SK-N-SH treated with all-trans-retinoic acid at 6 μM for 48 hours (cell line): ENCODE results near the gene CMKLR1.

Experiments
- ATAC-seq: fragments of 200-7000 bp; cut with Tn5 transposase; 3 replicates; pipeline ENCODE4 v1.9.1; 2020; ENCODE audit warnings: mild to moderate bottlenecking, moderate library complexity
- ARNTL ChIP-seq: fragments of 450-650 bp; formaldehyde crosslinking; IDR thresholded peaks from 2 replicates; pipeline ENCODE4 v1.5.0; 2020; ENCODE audit warnings: low read depth, mild to moderate bottlenecking, moderate library complexity, borderline replicate concordance
- BACH2 ChIP-seq: fragments of 250-450 bp; sonication (Bioruptor Pico); IDR thresholded peaks from 2 replicates; pipeline ENCODE4 v1.9.0; 2021; ENCODE audit warnings: mild to moderate bottlenecking, borderline replicate concordance
- CSDC2 ChIP-seq: fragments of 250-450 bp; sonication (Bioruptor Pico); IDR thresholded peaks from 2 replicates; pipeline ENCODE4 v1.5.0; 2020; ENCODE audit warnings: mild to moderate bottlenecking, moderate library complexity
- ESRRG ChIP-seq: fragments of 250-450 bp; sonication (Bioruptor Pico); IDR thresholded peaks from 2 replicates; pipeline ENCODE4 v1.6.1; 2021; ENCODE audit warnings: mild to moderate bottlenecking
- GLIS3 ChIP-seq: fragments of 250-450 bp; sonication (Bioruptor Pico); IDR thresholded peaks from 2 replicates; pipeline ENCODE4 v1.5.0; 2020; ENCODE audit warnings: mild to moderate bottlenecking, moderate library complexity
- OSR1 ChIP-seq: fragments of 250-450 bp; sonication (Bioruptor Pico); IDR thresholded peaks from 2 replicates; pipeline ENCODE4 v1.8.0; 2022; ENCODE audit warnings: moderate library complexity, mild to moderate bottlenecking, inconsistent platforms
- PPARA ChIP-seq: fragments of 250-450 bp; sonication (Bioruptor Pico); IDR thresholded peaks from 2 replicates; pipeline ENCODE4 v1.5.0; 2020; ENCODE audit warnings: mild to moderate bottlenecking, borderline replicate concordance
- RARB ChIP-seq: fragments of 250-450 bp; sonication (Bioruptor Pico); IDR thresholded peaks from 2 replicates; pipeline ENCODE4 v1.8.0; 2021; ENCODE audit warnings: mild to moderate bottlenecking, moderate library complexity
- SNAI2 ChIP-seq: fragments of 250-450 bp; sonication (Bioruptor Pico); IDR thresholded peaks from 2 replicates; pipeline ENCODE4 v1.5.0; 2020; ENCODE audit warnings: mild to moderate bottlenecking, moderate library complexity
- TCF4 ChIP-seq: fragments of 250-450 bp; sonication (Bioruptor Pico); IDR thresholded peaks from 2 replicates; pipeline ENCODE4 v1.8.0; 2021; ENCODE audit warnings: mild to moderate bottlenecking, moderate library complexity, borderline replicate concordance
- TOX ChIP-seq: fragments of 250-450 bp; sonication (Bioruptor Pico); IDR thresholded peaks from 2 replicates; pipeline ENCODE4 v1.8.0; 2021; ENCODE audit warnings: mild to moderate bottlenecking, moderate library complexity, borderline replicate concordance
- ZC3H10 ChIP-seq: fragments of 250-450 bp; sonication (Bioruptor Pico); IDR thresholded peaks from 2 replicates; pipeline ENCODE4 v1.5.1; 2021; ENCODE audit warnings: mild to moderate bottlenecking, moderate library complexity
- ZFP3 ChIP-seq: fragments of 250-450 bp; sonication (Bioruptor Pico); IDR thresholded peaks from 2 replicates; pipeline ENCODE4 v1.5.0; 2020; ENCODE audit warnings: mild to moderate bottlenecking, moderate library complexity
- ZFP30 ChIP-seq: fragments of 450-650 bp; formaldehyde crosslinking; IDR thresholded peaks from 2 replicates; pipeline ENCODE4 v1.5.0; 2022; ENCODE audit warnings: mild to moderate bottlenecking, moderate library complexity
- ZNF565 ChIP-seq: fragments of 450-650 bp; formaldehyde crosslinking; conservative IDR thresholded peaks from 2 replicates; pipeline ENCODE4 v1.5.0; 2020; ENCODE audit warnings: low read depth, mild to moderate bottlenecking, moderate library complexity
- ZNF70 ChIP-seq: fragments of 450-650 bp; formaldehyde crosslinking; IDR thresholded peaks from 2 replicates; pipeline ENCODE4 v1.5.0; 2020; ENCODE audit warnings: mild to moderate bottlenecking, moderate library complexity
- ZNF8 ChIP-seq: fragments of 450-650 bp; formaldehyde crosslinking; IDR thresholded peaks from 2 replicates; pipeline ENCODE4 v1.5.0; 2020; ENCODE audit warnings: mild to moderate bottlenecking, moderate library complexity
- TF ChIP-seq, protein P1 (sequence below): fragments of 250-450 bp; sonication (Bioruptor Pico); IDR thresholded peaks from 2 replicates; pipeline ENCODE4 v1.8.0; 2021; ENCODE audit warnings: low read depth, mild to moderate bottlenecking, moderate library complexity, borderline replicate concordance
- TF ChIP-seq, protein P2 (sequence below): fragments of 250-450 bp; sonication (Bioruptor Pico); IDR thresholded peaks from 2 replicates; pipeline ENCODE4 v1.5.1; 2021; ENCODE audit warnings: mild to moderate bottlenecking, moderate library complexity
- TF ChIP-seq, protein P3 (sequence below): fragments of 250-450 bp; sonication (Bioruptor Pico); IDR thresholded peaks from 2 replicates; pipeline ENCODE4 v1.5.1; 2020; ENCODE audit warnings: low read depth, mild to moderate bottlenecking, moderate library complexity
- TF ChIP-seq, protein P4 (sequence below): fragments of 250-450 bp; sonication (Bioruptor Pico); IDR thresholded peaks from 2 replicates; pipeline ENCODE4 v1.5.0; 2020; ENCODE audit warnings: mild to moderate bottlenecking, moderate library complexity
- TF ChIP-seq, protein P5 (sequence below): fragments of 250-450 bp; sonication (Bioruptor Pico); IDR thresholded peaks from 2 replicates; pipeline ENCODE4 v1.8.0; 2020; ENCODE audit warnings: mild to moderate bottlenecking, moderate library complexity, borderline replicate concordance

Gene CMKLR1

DNA sequence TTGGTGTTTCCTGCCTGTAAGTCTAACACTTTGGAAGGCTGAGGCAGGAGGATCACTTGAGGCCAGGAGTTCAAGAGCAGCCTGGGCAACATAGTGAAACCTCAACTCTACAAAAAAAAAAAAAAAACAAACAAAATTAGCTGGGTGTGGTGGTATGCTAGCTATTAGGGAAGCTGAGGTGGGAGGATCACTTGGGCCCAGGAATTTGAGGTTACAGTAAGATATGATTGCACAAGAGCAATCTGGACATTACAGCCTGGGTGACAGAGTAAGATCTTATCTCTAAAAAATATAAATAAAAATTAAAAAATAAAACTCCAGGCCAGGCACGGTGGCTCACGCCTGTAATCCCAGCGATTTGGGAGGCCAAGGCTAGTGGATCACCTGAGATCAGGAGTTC is 39.8 kb upstream of the CMKLR1 start:
- no peak for ATAC-seq
- TF ChIP-seq RARB (CRISPR knock-in tag) (no peak), ZNF8 (CRISPR knock-in tag) (no peak), ESRRG (CRISPR knock-in tag) (no peak), ZFP30 (no peak), ZC3H10 (no peak), OSR1 (CRISPR knock-in tag) (no peak)
- TF ChIP-seq, protein P1, sequence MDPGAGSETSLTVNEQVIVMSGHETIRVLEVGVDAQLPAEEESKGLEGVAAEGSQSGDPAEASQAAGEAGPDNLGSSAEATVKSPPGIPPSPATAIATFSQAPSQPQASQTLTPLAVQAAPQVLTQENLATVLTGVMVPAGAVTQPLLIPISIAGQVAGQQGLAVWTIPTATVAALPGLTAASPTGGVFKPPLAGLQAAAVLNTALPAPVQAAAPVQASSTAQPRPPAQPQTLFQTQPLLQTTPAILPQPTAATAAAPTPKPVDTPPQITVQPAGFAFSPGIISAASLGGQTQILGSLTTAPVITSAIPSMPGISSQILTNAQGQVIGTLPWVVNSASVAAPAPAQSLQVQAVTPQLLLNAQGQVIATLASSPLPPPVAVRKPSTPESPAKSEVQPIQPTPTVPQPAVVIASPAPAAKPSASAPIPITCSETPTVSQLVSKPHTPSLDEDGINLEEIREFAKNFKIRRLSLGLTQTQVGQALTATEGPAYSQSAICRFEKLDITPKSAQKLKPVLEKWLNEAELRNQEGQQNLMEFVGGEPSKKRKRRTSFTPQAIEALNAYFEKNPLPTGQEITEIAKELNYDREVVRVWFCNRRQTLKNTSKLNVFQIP = no peak

DNA sequence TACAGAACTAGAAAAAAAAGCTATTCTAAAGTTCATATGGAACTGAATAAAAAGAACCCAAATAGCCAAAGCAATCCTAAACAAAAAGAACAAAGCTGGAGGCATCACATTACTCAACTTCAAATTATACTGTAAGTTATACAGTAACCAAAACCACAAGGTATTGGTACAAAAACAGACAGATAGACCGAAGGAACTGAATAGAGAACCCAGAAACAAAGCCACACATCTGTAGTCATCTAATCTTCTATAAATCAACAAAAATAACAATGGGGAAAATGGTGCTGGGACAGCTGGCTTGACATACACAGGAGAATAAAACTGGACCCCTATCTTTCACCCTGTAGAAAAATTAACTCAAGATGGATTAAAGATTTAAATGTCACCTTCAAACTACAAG is 38.1 kb upstream of the CMKLR1 start:
- ATAC-seq = no peak
- TF ChIP-seq, protein P1 = no peak
- TF ChIP-seq GLIS3 (CRISPR knock-in tag) (no peak), TOX (CRISPR knock-in tag) (no peak), SNAI2 (CRISPR knock-in tag) (no peak), ESRRG (CRISPR knock-in tag) (no peak), ZNF8 (CRISPR knock-in tag) (no peak), CSDC2 (no peak), BACH2 (CRISPR knock-in tag) (no peak), ZFP3 (no peak), ARNTL (no peak), RARB (CRISPR knock-in tag) (no peak), ZC3H10 (no peak), TCF4 (CRISPR knock-in tag) (no peak)
- TF ChIP-seq, protein P2, sequence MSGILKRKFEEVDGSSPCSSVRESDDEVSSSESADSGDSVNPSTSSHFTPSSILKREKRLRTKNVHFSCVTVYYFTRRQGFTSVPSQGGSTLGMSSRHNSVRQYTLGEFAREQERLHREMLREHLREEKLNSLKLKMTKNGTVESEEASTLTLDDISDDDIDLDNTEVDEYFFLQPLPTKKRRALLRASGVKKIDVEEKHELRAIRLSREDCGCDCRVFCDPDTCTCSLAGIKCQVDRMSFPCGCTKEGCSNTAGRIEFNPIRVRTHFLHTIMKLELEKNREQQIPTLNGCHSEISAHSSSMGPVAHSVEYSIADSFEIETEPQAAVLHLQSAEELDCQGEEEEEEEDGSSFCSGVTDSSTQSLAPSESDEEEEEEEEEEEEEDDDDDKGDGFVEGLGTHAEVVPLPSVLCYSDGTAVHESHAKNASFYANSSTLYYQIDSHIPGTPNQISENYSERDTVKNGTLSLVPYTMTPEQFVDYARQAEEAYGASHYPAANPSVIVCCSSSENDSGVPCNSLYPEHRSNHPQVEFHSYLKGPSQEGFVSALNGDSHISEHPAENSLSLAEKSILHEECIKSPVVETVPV = no peak
- TF ChIP-seq, protein P3, sequence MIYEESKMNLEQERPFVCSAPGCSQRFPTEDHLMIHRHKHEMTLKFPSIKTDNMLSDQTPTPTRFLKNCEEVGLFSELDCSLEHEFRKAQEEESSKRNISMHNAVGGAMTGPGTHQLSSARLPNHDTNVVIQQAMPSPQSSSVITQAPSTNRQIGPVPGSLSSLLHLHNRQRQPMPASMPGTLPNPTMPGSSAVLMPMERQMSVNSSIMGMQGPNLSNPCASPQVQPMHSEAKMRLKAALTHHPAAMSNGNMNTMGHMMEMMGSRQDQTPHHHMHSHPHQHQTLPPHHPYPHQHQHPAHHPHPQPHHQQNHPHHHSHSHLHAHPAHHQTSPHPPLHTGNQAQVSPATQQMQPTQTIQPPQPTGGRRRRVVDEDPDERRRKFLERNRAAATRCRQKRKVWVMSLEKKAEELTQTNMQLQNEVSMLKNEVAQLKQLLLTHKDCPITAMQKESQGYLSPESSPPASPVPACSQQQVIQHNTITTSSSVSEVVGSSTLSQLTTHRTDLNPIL (CRISPR knock-in tag) = no peak

DNA sequence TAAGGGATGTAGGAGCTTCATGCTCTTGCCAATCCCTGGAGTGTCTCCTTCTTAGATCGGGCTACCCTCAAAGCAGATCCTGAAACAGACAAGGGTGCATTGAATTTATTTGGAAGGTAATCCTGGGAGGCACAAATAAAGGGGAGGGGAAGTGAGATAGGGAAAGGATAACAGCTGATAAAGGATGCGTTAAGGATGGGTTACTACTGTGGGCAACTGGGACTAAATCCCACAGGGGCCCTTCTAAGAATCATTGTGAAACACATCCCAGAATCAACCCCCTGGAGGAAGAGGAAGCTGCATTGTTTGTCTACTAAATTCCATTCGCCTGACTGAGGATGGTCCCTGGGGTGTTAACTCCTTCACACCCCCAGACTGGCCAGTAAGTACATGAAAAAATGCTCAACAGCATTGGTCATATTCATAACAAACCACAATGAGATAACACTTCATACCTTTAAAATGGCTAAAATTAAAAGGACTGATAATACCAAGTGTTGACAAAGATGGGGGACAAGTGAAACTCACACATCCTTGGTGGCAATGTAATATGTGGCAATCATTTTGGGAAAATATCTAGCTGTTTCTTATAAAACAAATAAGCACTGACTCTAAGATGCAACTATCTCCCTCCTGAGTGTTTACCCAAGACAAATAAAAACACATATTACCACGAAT is 37.0 kb upstream of the CMKLR1 start:
- ATAC-seq = no peak
- TF ChIP-seq SNAI2 (CRISPR knock-in tag) (no peak), ESRRG (CRISPR knock-in tag) (no peak), ZNF70 (CRISPR knock-in tag) (no peak), TCF4 (CRISPR knock-in tag) (no peak), ARNTL (no peak), ZNF8 (CRISPR knock-in tag) (no peak), PPARA (CRISPR knock-in tag) (no peak), ZFP30 (no peak), ZC3H10 (no peak), ZNF565 (no peak), GLIS3 (CRISPR knock-in tag) (no peak)
- TF ChIP-seq, protein P3 (CRISPR knock-in tag) = no peak
- TF ChIP-seq, protein P4, sequence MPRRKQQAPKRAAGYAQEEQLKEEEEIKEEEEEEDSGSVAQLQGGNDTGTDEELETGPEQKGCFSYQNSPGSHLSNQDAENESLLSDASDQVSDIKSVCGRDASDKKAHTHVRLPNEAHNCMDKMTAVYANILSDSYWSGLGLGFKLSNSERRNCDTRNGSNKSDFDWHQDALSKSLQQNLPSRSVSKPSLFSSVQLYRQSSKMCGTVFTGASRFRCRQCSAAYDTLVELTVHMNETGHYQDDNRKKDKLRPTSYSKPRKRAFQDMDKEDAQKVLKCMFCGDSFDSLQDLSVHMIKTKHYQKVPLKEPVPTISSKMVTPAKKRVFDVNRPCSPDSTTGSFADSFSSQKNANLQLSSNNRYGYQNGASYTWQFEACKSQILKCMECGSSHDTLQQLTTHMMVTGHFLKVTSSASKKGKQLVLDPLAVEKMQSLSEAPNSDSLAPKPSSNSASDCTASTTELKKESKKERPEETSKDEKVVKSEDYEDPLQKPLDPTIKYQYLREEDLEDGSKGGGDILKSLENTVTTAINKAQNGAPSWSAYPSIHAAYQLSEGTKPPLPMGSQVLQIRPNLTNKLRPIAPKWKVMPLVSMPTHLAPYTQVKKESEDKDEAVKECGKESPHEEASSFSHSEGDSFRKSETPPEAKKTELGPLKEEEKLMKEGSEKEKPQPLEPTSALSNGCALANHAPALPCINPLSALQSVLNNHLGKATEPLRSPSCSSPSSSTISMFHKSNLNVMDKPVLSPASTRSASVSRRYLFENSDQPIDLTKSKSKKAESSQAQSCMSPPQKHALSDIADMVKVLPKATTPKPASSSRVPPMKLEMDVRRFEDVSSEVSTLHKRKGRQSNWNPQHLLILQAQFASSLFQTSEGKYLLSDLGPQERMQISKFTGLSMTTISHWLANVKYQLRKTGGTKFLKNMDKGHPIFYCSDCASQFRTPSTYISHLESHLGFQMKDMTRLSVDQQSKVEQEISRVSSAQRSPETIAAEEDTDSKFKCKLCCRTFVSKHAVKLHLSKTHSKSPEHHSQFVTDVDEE = no peak
- TF ChIP-seq, protein P1 = no peak
- TF ChIP-seq, protein P5, sequence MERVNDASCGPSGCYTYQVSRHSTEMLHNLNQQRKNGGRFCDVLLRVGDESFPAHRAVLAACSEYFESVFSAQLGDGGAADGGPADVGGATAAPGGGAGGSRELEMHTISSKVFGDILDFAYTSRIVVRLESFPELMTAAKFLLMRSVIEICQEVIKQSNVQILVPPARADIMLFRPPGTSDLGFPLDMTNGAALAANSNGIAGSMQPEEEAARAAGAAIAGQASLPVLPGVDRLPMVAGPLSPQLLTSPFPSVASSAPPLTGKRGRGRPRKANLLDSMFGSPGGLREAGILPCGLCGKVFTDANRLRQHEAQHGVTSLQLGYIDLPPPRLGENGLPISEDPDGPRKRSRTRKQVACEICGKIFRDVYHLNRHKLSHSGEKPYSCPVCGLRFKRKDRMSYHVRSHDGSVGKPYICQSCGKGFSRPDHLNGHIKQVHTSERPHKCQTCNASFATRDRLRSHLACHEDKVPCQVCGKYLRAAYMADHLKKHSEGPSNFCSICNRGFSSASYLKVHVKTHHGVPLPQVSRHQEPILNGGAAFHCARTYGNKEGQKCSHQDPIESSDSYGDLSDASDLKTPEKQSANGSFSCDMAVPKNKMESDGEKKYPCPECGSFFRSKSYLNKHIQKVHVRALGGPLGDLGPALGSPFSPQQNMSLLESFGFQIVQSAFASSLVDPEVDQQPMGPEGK (CRISPR knock-in tag) = no peak
